T-helper 2 cell treated with Interferon-gamma antibody and Interleukin-4, amounts not matched to agents 5 μg/mL and 100 μg/mL, for 36 hours (primary cell): ENCODE data around the gene CSN3.
"Not testable (repeated sequence)": the region's sequence is repeated elsewhere in the genome, so short reads cannot be mapped to it uniquely, and the experiment has no call there.

Source experiments
- DNase-seq: peaks from one replicate; pipeline ENCODE4 v3.0.0; 2021; ENCODE audit warnings: low spot score
- H3K27ac Mint-ChIP-seq: one replicate; pipeline ENCODE4 v1.8.0; 2021; ENCODE audit warnings: mild to moderate bottlenecking, mixed read lengths
- H3K27me3 Mint-ChIP-seq: one replicate; pipeline ENCODE4 v1.8.0; 2021; ENCODE audit warnings: low read depth, mixed read lengths
- H3K36me3 Mint-ChIP-seq: one replicate; pipeline ENCODE4 v1.8.0; 2021; ENCODE audit warnings: low read depth, mixed read lengths
- H3K4me1 Mint-ChIP-seq: one replicate; pipeline ENCODE4 v1.8.0; 2021; ENCODE audit warnings: low read depth, mixed read lengths
- H3K4me3 Mint-ChIP-seq: one replicate; pipeline ENCODE4 v1.8.0; 2022; ENCODE audit warnings: mild to moderate bottlenecking, moderate library complexity, mixed read lengths
- H3K9me3 Mint-ChIP-seq: one replicate; pipeline ENCODE4 v1.8.0; 2021; ENCODE audit warnings: mixed read lengths

The CSN3 gene, protein sequence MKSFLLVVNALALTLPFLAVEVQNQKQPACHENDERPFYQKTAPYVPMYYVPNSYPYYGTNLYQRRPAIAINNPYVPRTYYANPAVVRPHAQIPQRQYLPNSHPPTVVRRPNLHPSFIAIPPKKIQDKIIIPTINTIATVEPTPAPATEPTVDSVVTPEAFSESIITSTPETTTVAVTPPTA

DNA sequence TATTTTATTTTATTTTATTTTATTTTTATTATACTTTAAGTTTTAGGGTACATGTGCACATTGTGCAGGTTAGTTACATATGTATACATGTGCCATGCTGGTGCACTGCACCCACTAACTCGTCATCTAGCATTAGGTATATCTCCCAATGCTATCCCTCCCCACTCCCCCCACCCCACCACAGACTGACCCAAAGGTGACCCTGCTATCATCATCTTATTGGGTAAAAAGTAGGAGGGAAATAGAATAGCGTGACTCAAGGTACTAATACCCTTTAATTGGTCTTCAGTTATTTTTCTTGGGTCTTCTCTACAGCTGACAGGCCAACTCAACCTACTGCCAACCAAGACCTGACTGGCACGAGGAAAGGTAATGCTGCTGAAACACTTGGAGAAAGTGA, at the start of gene CSN3:
Gene CSN3, plus strand, starts transcription at position 301 of the 400 bp plus-strand sequence. CDS start 2,223 bp downstream, outside the sequence.
- not testable (repeated sequence) for H3K4me1 Mint-ChIP-seq, H3K4me3 Mint-ChIP-seq, H3K9me3 Mint-ChIP-seq, DNase-seq, H3K27me3 Mint-ChIP-seq, H3K27ac Mint-ChIP-seq, H3K36me3 Mint-ChIP-seq

DNA sequence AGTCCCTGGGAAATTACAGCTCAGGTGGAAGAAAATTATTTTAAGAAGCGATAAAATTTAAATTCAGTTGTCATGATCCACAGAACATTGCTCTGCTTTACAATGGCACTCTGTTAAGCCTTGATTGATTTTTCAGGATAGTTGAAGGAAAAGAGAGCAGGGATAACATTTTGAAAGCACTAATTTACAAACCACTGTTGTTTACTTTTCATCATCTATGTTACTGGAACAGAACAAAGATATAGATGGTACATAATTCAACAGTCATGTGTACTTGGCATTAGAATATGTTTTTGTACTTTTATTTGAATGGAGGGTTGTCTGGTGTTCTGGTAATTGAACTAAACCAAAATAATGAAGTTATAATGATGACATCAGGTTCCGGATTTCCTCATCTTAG, 49.5 kb upstream of the CSN3 start:
- H3K36me3 Mint-ChIP-seq, result no peaks in the 10 kb centered on the region
- H3K27ac Mint-ChIP-seq, result no peak overlapping the region
- no peaks in the 10 kb centered on the region for H3K4me1 Mint-ChIP-seq
- no peak for DNase-seq
- H3K9me3 Mint-ChIP-seq, result no peaks in the 10 kb centered on the region
- H3K27me3 Mint-ChIP-seq, result no peaks in the 10 kb centered on the region
- no peak overlapping the region for H3K4me3 Mint-ChIP-seq

DNA sequence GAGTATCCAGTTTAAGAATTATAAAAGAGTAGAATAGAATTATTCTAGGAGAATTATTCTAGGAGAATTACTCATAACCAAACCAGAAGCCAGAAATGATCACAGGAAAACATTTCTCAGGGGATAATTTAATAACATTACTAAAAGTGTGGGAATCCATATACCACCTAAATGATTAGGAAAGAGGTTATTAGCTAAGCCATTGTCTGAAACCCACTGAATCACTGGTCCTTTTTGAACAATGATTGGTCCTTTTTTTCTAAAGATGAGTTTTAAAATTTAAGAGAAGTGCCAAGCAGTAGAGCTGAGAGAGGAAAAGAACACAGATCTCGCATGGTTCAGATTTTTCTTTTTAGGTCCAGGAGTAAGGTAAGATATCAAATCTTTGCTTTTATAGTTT, 47.0 kb upstream of the CSN3 start, which contains the start of gene ODAM:
Gene ODAM, plus strand, starts transcription at position 301 of the 400 bp plus-strand sequence. CDS start 819 bp downstream, outside the sequence.
- no peaks in the 10 kb centered on the region for H3K27me3 Mint-ChIP-seq
- no peaks in the 10 kb centered on the region for H3K36me3 Mint-ChIP-seq
- H3K4me1 Mint-ChIP-seq, result no peaks in the 10 kb centered on the region

DNA sequence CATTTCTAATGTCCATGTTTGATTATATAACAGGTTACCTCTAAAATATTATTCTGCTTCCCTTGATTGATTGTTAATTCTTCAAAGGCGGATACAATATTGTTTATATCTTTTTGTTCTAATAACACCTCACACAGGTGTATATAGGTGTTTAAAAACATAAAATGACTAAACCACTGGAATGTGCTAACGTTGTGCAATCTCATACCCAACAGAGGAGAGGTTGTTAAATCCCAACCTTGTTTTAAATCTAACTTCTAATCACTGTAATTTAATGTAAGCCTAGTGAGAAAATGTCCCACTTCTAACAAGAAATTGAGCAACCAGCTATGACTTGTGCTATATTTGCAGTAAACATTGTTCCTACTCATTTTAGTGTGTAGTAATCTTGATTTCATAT, 45.5 kb upstream of the CSN3 start:
- H3K4me3 Mint-ChIP-seq, result no peak overlapping the region
- H3K27ac Mint-ChIP-seq, result no peak overlapping the region
- DNase-seq, result no peak
- H3K9me3 Mint-ChIP-seq, result no peaks in the 10 kb centered on the region
- no peaks in the 10 kb centered on the region for H3K36me3 Mint-ChIP-seq
- no peaks in the 10 kb centered on the region for H3K27me3 Mint-ChIP-seq
- H3K4me1 Mint-ChIP-seq, result no peaks in the 10 kb centered on the region

More for the DNA sequence above, 47.0 kb upstream of the CSN3 start, which contains the start of gene ODAM:
- DNase-seq, result no peak
- H3K9me3 Mint-ChIP-seq, result no peaks in the 10 kb centered on the region
- H3K27ac Mint-ChIP-seq, result no peak within 1 kb of the TSS
- H3K4me3 Mint-ChIP-seq, result no peak within 1 kb of the TSS

DNA sequence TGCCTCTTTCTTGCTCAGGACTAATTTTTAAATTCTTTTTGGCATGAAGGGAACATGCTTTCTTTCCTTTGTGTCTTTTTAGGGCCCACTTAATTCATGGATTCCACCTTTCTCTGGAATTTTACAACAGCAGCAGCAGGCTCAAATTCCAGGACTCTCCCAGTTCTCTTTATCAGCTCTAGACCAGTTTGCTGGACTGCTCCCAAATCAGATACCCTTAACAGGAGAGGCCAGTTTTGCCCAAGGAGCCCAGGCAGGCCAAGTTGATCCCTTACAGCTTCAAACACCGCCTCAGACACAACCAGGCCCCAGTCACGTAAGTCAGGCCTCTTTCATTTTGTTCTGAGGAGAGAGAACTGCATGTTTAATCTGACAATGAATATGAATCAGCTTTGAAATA, 44.6 kb upstream of the CSN3 start:
- H3K9me3 Mint-ChIP-seq, result no peaks in the 10 kb centered on the region
- H3K4me3 Mint-ChIP-seq, result no peak overlapping the region
- H3K36me3 Mint-ChIP-seq, result no peaks in the 10 kb centered on the region
- H3K4me1 Mint-ChIP-seq, result no peaks in the 10 kb centered on the region
- H3K27ac Mint-ChIP-seq, result no peak overlapping the region
- no peaks in the 10 kb centered on the region for H3K27me3 Mint-ChIP-seq
- no peak for DNase-seq

DNA sequence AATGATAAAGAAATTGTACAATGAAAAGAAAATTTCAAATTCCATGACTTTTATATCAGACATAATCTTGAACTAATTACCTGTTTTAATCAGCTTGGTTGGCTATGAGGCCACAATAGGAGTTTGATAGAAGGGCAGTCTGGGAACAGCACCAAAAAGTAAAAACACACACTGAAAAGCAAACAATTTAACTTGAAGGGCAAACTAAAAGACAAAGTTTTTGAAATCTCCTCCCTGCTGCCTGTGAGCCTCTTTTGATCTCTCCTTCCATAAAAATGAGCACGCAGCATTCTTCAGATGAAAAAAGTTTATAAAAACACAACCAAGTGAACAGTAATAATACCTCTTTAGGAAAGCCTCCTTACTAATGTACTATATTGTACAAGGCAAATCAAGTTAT, 38.8 kb upstream of the CSN3 start:
- no peak overlapping the region for H3K4me3 Mint-ChIP-seq
- no peaks in the 10 kb centered on the region for H3K27me3 Mint-ChIP-seq
- H3K9me3 Mint-ChIP-seq, result no peaks in the 10 kb centered on the region
- no peaks in the 10 kb centered on the region for H3K36me3 Mint-ChIP-seq
- H3K4me1 Mint-ChIP-seq, result no peaks in the 10 kb centered on the region
- no peak overlapping the region for H3K27ac Mint-ChIP-seq
- DNase-seq, result no peak

DNA sequence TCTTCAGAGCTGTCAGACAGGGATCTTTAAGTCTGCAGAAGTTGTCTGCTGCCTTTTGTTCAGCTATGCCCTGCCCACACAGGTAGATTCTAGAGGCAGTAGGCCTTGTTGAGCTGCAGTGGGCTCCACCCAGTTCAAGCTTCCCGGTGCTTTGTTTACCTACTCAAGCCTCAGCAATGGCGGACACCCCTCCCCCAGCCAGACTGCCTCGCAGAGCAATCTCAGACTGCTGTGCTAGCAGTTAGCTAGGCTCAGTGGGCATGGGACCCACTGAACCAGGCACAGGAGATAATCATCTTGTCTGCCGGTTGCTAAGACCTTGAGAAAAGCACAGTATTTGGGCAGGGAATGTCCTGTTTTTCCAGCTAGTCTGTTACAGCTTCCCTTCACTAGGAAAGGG, 29.6 kb upstream of the CSN3 start:
- not testable (repeated sequence) for H3K27me3 Mint-ChIP-seq, H3K36me3 Mint-ChIP-seq, H3K4me1 Mint-ChIP-seq, H3K27ac Mint-ChIP-seq, H3K9me3 Mint-ChIP-seq, DNase-seq, H3K4me3 Mint-ChIP-seq

DNA sequence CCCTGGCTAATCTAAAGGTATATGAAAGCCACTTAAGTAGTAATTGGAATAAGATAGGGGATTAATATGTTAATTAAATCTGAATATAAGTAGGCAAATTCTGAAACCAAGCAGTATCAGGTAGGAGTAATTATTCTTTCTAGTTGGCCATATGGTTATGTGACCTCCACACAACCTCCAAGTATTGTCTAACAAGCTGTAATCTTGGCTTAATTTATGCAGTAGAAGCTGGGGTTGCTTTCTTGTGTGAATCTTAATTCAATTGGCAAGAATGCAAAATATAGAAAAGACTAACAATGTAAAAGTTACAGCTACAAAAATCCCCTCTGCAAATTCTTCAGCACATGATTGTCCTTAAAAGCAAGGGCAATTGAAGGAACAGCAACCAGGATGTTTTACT, 26.3 kb upstream of the CSN3 start:
- not testable (repeated sequence) for H3K36me3 Mint-ChIP-seq, H3K4me1 Mint-ChIP-seq, H3K27me3 Mint-ChIP-seq, DNase-seq, H3K27ac Mint-ChIP-seq, H3K4me3 Mint-ChIP-seq, H3K9me3 Mint-ChIP-seq

DNA sequence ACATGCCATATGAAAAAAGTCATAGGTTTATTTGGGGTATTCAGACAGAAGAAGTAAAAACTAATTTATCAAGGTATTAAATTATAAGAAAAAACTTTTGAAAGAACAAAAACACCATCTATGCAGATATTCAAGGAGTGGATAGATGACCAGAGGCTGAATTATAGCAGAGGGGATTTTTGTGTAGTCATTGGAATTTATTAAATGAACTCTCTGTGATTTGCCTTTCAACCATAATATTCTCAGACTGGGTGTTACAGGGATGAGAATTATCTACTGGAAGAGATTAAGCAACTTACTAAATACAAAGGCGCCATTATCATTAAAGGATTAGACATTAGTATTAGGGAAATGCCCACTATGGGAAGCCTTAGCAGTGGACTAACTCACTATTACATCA, 25.8 kb upstream of the CSN3 start:
- H3K27me3 Mint-ChIP-seq, H3K27ac Mint-ChIP-seq, H3K9me3 Mint-ChIP-seq, DNase-seq, H3K4me3 Mint-ChIP-seq, H3K4me1 Mint-ChIP-seq, H3K36me3 Mint-ChIP-seq: not testable (repeated sequence)

DNA sequence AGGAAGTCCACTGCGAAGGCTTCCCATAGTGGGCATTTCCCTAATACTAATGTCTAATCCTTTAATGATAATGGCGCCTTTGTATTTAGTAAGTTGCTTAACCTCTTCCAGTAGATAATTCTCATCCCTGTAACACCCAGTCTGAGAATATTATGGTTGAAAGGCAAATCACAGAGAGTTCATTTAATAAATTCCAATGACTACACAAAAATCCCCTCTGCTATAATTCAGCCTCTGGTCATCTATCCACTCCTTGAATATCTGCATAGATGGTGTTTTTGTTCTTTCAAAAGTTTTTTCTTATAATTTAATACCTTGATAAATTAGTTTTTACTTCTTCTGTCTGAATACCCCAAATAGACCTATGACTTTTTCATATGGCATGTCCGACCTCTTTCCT, 21.0 kb upstream of the CSN3 start:
- H3K9me3 Mint-ChIP-seq, H3K27me3 Mint-ChIP-seq, H3K27ac Mint-ChIP-seq, DNase-seq, H3K4me3 Mint-ChIP-seq, H3K36me3 Mint-ChIP-seq, H3K4me1 Mint-ChIP-seq: not testable (repeated sequence)

DNA sequence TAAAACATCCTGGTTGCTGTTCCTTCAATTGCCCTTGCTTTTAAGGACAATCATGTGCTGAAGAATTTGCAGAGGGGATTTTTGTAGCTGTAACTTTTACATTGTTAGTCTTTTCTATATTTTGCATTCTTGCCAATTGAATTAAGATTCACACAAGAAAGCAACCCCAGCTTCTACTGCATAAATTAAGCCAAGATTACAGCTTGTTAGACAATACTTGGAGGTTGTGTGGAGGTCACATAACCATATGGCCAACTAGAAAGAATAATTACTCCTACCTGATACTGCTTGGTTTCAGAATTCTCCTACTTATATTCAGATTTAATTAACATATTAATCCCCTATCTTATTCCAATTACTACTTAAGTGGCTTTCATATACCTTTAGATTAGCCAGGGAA, 20.6 kb upstream of the CSN3 start:
- H3K4me3 Mint-ChIP-seq, H3K9me3 Mint-ChIP-seq, H3K27me3 Mint-ChIP-seq, H3K27ac Mint-ChIP-seq, H3K36me3 Mint-ChIP-seq, H3K4me1 Mint-ChIP-seq, DNase-seq: not testable (repeated sequence)

DNA sequence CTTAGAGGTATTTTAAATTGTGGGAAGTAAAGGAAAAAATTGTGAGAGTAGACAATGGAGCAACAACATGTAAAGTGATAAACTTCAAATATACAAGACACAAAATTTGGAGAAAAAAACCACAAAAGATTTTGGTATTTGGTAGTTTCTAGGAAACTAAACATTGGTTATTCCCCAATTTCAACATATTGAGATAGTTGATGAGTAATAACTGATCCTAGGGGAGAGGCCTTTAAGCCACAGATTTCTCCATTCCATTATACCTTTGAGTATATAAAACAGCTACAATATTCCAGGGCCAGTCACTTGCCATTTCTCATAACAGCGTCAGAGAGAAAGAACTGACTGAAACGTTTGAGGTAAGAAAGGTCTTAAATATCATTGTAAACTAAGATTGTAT, 16.6 kb upstream of the CSN3 start, which contains the start of gene FDCSP:
Gene FDCSP, plus strand, starts transcription at position 301 of the 400 bp plus-strand sequence. CDS start 5,071 bp downstream, outside the sequence.
- Mint-ChIP-seq H3K36me3 (no peaks in the 10 kb centered on the region), H3K27me3 (no peaks in the 10 kb centered on the region), H3K9me3 (no peaks in the 10 kb centered on the region), H3K27ac (no peak within 1 kb of the TSS), H3K4me1 (no peaks in the 10 kb centered on the region), H3K4me3 (no peak within 1 kb of the TSS)
- no peak for DNase-seq

DNA sequence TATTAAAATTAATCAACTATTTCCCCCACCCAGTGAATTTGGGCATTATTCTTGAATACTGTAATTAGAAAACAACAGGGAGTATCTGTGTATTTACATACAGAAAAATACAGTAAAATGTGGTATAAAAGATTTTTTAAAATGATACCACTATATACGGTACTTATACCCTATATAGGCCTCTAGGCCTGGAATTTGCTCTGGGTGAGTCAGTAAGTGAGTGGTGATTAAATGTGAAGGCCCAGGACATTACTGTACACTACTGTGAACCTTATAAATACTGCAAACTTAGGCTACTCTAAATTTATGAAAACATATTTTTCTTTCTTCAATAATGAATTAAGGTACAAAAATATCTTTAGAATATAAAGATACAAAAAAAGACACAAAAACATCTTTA, 6.3 kb upstream of the CSN3 start:
- DNase-seq, result no peak
- H3K4me1 Mint-ChIP-seq, result no peaks in the 10 kb centered on the region
- H3K4me3 Mint-ChIP-seq, result no peak overlapping the region
- no peaks in the 10 kb centered on the region for H3K36me3 Mint-ChIP-seq
- no peaks in the 10 kb centered on the region for H3K9me3 Mint-ChIP-seq
- H3K27me3 Mint-ChIP-seq, result no peaks in the 10 kb centered on the region
- no peak overlapping the region for H3K27ac Mint-ChIP-seq

DNA sequence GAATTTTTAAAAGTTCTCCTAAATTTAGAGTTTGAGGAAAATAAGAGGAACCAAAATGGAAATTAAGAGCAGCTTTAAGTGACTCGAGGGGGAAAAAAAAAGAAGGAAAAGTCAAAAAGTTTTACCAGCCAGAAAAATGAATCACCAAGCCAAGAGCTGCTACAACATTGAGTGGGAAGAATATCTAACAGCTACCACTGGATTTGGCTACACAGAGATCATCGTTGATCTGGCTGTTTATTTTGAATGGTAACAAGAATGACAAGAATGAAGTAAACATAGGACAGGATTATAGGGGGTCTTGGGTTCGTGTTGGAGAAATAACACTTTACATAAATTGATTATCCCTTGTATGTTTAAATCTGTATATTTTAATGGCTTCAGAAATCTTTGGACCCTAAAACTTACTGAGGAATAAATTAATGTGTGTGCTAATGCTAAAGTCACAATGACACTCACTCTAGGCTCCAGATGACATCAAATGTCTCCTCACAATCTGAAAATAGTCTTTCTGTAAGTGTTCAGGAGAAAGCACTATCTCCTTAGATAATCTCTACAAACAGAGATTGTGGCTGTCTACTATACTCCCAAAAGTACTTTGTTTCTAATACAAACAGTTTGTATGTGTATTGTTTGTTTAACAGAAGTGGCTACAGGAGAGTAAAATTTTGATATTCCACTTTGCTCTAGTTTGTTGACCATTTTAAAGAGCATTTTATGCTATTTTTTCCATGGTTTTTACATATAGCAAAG, 3.1 kb upstream of the CSN3 start:
- H3K27ac Mint-ChIP-seq, result no peak overlapping the region
- H3K27me3 Mint-ChIP-seq, result no peaks in the 10 kb centered on the region
- H3K9me3 Mint-ChIP-seq, result no peaks in the 10 kb centered on the region

More for the DNA sequence above, 3.1 kb upstream of the CSN3 start:
- Mint-ChIP-seq H3K36me3 (no peaks in the 10 kb centered on the region), H3K4me1 (no peaks in the 10 kb centered on the region), H3K4me3 (no peak overlapping the region)
- no peak for DNase-seq
